Measurements from ENCODE around the gene TMCO6. TPM values are rescaled to one million over a fixed set of nuclear protein-coding genes. Genes with fewer than 3 reads are reported as not detected.
"Not testable (repeated sequence)": the region's sequence is repeated elsewhere in the genome, so short reads cannot be mapped to it uniquely, and the experiment has no call there.

Gene TMCO6
- total RNA-seq, 1 experiment from 2014 or later: 24.1 TPM

DNA sequence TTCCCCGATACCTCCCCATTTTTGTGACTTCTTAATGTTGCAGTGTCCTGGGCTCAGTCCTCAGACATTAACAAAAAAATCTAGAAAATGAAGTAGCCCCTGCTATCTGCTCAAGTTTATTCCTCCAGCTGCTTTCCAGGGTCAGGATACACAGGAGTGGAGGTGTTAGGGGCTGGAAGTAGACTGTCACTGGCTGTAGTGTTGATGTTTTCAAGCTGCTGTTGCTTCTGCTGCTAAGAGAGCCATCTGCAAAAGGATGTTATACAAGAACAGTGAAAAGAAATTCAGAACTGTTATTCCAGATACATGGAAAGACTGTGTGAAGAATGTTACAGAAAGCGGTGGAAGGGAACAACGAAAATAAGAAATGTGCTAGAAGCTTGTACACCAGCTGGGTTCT lies 16.9 kb upstream of the TMCO6 start:
- POLR2A ChIA-PET (ENCODE audit: low non-redundant PET): no interaction called here
- TF ChIP-seq, protein P1, sequence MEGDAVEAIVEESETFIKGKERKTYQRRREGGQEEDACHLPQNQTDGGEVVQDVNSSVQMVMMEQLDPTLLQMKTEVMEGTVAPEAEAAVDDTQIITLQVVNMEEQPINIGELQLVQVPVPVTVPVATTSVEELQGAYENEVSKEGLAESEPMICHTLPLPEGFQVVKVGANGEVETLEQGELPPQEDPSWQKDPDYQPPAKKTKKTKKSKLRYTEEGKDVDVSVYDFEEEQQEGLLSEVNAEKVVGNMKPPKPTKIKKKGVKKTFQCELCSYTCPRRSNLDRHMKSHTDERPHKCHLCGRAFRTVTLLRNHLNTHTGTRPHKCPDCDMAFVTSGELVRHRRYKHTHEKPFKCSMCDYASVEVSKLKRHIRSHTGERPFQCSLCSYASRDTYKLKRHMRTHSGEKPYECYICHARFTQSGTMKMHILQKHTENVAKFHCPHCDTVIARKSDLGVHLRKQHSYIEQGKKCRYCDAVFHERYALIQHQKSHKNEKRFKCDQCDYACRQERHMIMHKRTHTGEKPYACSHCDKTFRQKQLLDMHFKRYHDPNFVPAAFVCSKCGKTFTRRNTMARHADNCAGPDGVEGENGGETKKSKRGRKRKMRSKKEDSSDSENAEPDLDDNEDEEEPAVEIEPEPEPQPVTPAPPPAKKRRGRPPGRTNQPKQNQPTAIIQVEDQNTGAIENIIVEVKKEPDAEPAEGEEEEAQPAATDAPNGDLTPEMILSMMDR (conservative IDR thresholded peaks at IDR 0.05; ENCODE audit: low read depth, low read length): no peak
- no peak for TF ChIP-seq EZH2 (IDR thresholded peaks at IDR 0.05; ENCODE audit: borderline replicate concordance, low read depth, low read length, poor library complexity, severe bottlenecking)
- CTCF ChIA-PET: no interaction called here
- intact Hi-C loops (cut with micrococcal nuclease; ENCODE audit: unreplicated experiment): no loop called here
- Histone ChIP-seq H3K36me3 (ENCODE audit: insufficient read depth, low read length, poor library complexity, severe bottlenecking) (no peaks in the 10 kb centered on the region), H3K4me3 (ENCODE audit: low read depth, low read length, poor library complexity, severe bottlenecking) (no peak overlapping the region), H3K27ac (ENCODE audit: low read depth, low read length, poor library complexity, severe bottlenecking) (no peak overlapping the region), H3K27me3 (replicated peaks; ENCODE audit: insufficient read depth, low read depth, low read length, poor library complexity) (no peaks in the 10 kb centered on the region), H3K9me3 (ENCODE audit: low read depth, low read length, poor library complexity, severe bottlenecking) (peaks cover 4% of the 10 kb centered on the region), H3K4me1 (ENCODE audit: insufficient read depth, low read length, poor library complexity, severe bottlenecking) (no peaks in the 10 kb centered on the region)
- DNase-seq (ENCODE audit: low spot score): no peak
- no TSS peak for BruUV-seq (replicated peaks)

GRCh38 chr5:140623061-140623460 lies 16.2 kb upstream of the TMCO6 start:
- H3K4me1 ChIP-seq (ENCODE audit: insufficient read depth, low read length, poor library complexity, severe bottlenecking); BruUV-seq (replicated peaks); H3K27me3 ChIP-seq (replicated peaks; ENCODE audit: insufficient read depth, low read depth, low read length, poor library complexity); DNase-seq (ENCODE audit: low spot score); H3K36me3 ChIP-seq (ENCODE audit: insufficient read depth, low read length, poor library complexity, severe bottlenecking); POLR2A ChIA-PET (ENCODE audit: low non-redundant PET); H3K27ac ChIP-seq (ENCODE audit: low read depth, low read length, poor library complexity, severe bottlenecking); intact Hi-C loops (cut with micrococcal nuclease; ENCODE audit: unreplicated experiment); CTCF ChIA-PET; H3K4me3 ChIP-seq (ENCODE audit: low read depth, low read length, poor library complexity, severe bottlenecking): not testable (repeated sequence)
- peaks cover 11% of the 10 kb centered on the region for H3K9me3 ChIP-seq (ENCODE audit: low read depth, low read length, poor library complexity, severe bottlenecking)

DNA sequence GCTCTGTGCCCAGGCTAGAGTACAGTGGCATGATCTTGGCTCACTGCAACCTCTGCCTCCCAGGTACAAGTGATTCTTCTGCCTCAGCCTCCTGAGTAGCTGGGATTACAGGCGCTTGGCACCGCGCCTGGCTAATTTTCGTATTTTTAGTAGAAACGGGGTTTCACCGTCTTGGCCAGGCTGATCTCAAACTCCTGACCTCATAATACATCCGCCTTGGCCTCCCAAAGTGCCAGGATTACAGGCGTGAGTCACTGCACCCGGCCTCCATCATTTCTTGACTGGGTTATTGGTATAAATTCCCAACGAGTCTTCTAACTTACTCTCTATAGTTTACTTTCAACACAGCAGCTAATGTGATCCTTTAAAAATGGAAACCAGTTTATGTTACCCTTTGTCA lies 14.4 kb upstream of the TMCO6 start:
- DNase-seq (ENCODE audit: low spot score); H3K36me3 ChIP-seq (ENCODE audit: insufficient read depth, low read length, poor library complexity, severe bottlenecking); H3K4me1 ChIP-seq (ENCODE audit: insufficient read depth, low read length, poor library complexity, severe bottlenecking); H3K27ac ChIP-seq (ENCODE audit: low read depth, low read length, poor library complexity, severe bottlenecking); BruUV-seq (replicated peaks); CTCF ChIA-PET; H3K4me3 ChIP-seq (ENCODE audit: low read depth, low read length, poor library complexity, severe bottlenecking); POLR2A ChIA-PET (ENCODE audit: low non-redundant PET); H3K27me3 ChIP-seq (replicated peaks; ENCODE audit: insufficient read depth, low read depth, low read length, poor library complexity); intact Hi-C loops (cut with micrococcal nuclease; ENCODE audit: unreplicated experiment): not testable (repeated sequence)
- peaks cover 20% of the 10 kb centered on the region for H3K9me3 ChIP-seq (ENCODE audit: low read depth, low read length, poor library complexity, severe bottlenecking)

DNA sequence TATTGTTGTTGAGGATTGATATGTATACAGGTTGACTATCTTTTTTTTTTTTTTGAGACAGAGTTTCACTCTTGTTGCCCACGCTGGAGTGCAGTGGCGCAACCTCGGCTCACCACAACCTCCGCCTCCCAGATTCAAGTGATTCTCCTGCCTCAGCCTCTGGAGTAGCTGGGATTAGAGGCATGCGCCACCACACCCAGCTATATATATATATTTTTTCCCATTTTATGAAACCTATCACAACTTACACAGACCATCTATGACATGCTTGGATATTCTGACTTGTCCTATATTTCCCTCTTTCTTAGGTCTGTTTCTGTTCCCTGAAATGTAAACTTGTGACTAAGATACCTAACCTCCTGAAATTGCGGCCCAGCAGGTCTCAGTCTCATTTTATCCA lies 11.3 kb upstream of the TMCO6 start:
- no peak for DNase-seq (ENCODE audit: low spot score)
- H3K36me3 ChIP-seq (ENCODE audit: insufficient read depth, low read length, poor library complexity, severe bottlenecking): no peaks in the 10 kb centered on the region
- ChIA-PET CTCF (no interaction called here), POLR2A (ENCODE audit: low non-redundant PET) (no interaction called here)
- no peaks in the 10 kb centered on the region for H3K4me1 ChIP-seq (ENCODE audit: insufficient read depth, low read length, poor library complexity, severe bottlenecking)
- no TSS peak for BruUV-seq (replicated peaks)
- TF ChIP-seq, protein P1 (conservative IDR thresholded peaks at IDR 0.05; ENCODE audit: low read depth, low read length): no peak
- TF ChIP-seq EZH2 (IDR thresholded peaks at IDR 0.05; ENCODE audit: borderline replicate concordance, low read depth, low read length, poor library complexity, severe bottlenecking): no peak
- no peak overlapping the region for H3K4me3 ChIP-seq (ENCODE audit: low read depth, low read length, poor library complexity, severe bottlenecking)
- no peak overlapping the region for H3K27ac ChIP-seq (ENCODE audit: low read depth, low read length, poor library complexity, severe bottlenecking)
- intact Hi-C loops (cut with micrococcal nuclease; ENCODE audit: unreplicated experiment): no loop called here
- H3K27me3 ChIP-seq (replicated peaks; ENCODE audit: insufficient read depth, low read depth, low read length, poor library complexity): peaks cover 13% of the 10 kb centered on the region
- peaks cover 20% of the 10 kb centered on the region for H3K9me3 ChIP-seq (ENCODE audit: low read depth, low read length, poor library complexity, severe bottlenecking)

Measured in A673 (cell line).